HG02759 (cell line): ENCODE data around the gene CCDC69.
"Not testable (repeated sequence)": the region's sequence is repeated elsewhere in the genome, so short reads cannot be mapped to it uniquely, and the experiment has no call there.

Source experiments
- ATAC-seq: cut with Tn5 transposase; IDR thresholded peaks from one replicate; pipeline ENCODE4 v1.9.1; 2021; ENCODE audit warnings: mild to moderate bottlenecking, moderate library complexity; ENCODE audit not compliant: unreplicated experiment

The CCDC69 gene

DNA sequence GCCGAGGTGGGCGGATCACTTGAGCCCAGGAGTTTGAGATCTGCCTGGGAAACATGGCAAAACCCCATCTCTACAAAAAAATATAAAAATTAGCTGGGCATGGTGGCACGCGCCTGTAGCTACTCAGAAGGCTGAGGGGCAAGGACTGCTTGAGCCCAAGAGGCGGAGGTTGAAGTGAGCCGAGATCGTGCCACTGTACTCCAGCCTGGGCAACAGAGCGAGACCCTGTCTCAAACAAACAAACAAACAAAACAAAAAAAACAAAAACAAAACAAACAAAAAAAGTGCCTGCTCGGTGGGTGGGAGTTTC lies 26.6 kb downstream of the CCDC69 start:
- not testable (repeated sequence) for ATAC-seq

DNA sequence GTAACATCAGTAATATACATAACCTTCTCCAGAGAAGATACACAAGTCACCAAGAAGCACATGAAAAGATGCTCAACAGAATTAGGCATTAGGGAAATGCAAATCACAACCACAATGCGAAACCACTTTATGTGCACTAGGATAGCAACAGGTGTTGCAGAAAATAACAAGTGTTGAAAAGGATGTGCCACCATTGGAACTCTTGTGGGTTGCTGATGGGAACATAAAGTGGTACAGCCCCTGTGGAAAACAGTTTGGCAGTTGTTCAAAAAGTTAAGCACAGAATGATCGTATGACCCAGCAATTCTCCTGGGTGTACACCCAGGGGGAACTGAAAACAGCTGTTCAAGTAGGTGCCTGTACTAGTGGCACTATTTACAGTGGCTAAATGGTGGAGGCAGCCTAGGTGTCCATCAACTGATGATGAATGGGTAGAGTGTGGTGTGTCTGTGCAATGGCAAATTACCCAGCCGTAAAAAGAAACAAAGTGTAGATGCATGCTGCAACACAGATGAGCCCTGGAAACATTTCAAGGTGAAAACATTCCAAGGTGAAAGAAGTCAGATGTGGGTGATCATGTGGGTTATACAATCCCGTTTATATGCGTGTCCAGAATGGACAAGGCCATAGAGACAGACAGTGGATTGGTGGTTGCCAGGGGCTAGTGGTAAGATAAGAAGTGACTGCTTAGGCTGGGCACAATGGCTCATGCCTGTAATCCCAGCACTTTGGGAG lies 27.2 kb downstream of the CCDC69 start:
- ATAC-seq, result peak; percentile 97

GRCh38 chr5:151195622-151196021 lies 28.3 kb downstream of the CCDC69 start:
- no peak for ATAC-seq

- no peak for ATAC-seq
Observed at GRCh38 chr5:151192626-151193025, 31.3 kb downstream of the CCDC69 start.

- no peak for ATAC-seq
Observed at GRCh38 chr5:151191661-151192060, 32.2 kb downstream of the CCDC69 start.

DNA sequence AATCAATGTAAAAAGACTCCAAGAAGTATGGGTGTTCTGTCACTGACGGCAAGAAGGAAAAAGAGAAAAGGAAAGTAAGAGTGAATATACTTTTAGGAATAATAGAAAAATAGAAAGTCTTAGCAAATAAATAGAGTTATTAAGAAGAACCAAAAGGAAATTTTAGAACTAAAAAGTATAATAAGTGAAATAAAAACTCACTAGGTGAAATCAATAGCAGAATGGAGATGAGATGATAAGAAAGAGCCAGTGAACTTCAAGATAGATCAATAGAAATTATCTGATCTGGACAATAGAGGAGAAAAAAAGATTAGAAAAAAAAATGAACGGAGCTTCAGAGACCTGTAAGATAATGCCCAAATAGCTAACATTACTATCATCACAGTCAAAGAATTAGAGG lies 34.7 kb downstream of the CCDC69 start:
- ATAC-seq, result no peak

- ATAC-seq, result no peak
Observed at GRCh38 chr5:151186538-151186937, 37.4 kb downstream of the CCDC69 start.

- ATAC-seq, result no peak
Observed at GRCh38 chr5:151186052-151186451, 37.8 kb downstream of the CCDC69 start.

GRCh38 chr5:151184316-151185042 lies 39.4 kb downstream of the CCDC69 start:
- no peak for ATAC-seq

- no peak for ATAC-seq
Observed at GRCh38 chr5:151183456-151184245, 40.2 kb downstream of the CCDC69 start.

- ATAC-seq, result no peak
Observed at GRCh38 chr5:151182976-151183375, 40.9 kb downstream of the CCDC69 start.

- ATAC-seq, result no peak
Observed at GRCh38 chr5:151182524-151182900, 41.4 kb downstream of the CCDC69 start.

- ATAC-seq, result no peak
Observed at GRCh38 chr5:151181818-151182523, 41.9 kb downstream of the CCDC69 start.

DNA sequence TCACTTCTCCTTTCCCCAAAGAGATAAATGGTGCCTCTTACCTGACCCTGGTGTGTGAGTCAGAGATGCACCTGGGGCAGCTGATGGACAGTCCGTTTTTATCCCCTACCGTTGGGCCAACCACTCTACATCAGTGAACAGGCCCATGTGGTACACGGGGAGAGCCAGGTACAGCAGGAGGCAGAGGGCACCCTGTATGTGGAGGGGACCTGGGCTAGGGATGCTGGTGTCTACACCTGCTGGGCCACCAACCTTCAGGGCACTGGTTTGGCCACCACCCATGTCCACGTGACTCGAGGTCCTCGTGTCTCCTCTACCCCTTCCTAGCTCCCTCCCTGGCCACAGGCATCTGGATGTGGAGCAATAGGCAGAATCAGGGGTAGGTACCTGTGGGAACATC lies 43.6 kb downstream of the CCDC69 start:
- ATAC-seq, result no peak

DNA sequence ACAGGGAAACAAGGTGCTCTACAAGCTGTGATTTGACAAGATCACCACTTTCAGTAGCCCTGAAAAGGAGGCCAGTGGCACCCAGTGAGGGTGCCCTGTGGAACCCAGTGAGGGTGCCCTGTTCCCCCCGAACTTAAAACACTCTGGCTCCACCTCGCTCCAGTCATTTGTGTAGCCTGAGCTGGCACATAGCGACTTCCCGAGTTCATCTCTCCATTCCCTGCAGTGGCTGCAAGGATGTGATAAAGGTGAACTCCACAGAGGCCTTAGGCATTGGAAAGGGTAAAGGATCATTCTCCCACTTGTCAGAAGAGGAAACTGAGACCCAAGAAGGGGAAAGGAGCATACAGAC lies 44.4 kb downstream of the CCDC69 start:
- no peak for ATAC-seq

GRCh38 chr5:151178777-151179488 lies 45.0 kb downstream of the CCDC69 start:
- ATAC-seq, result no peak

GRCh38 chr5:151178372-151178771 lies 45.5 kb downstream of the CCDC69 start:
- no peak for ATAC-seq

- ATAC-seq, result not testable (repeated sequence)
Observed at GRCh38 chr5:151176268-151176667, 47.6 kb downstream of the CCDC69 start.

GRCh38 chr5:151174612-151175101 lies 49.2 kb downstream of the CCDC69 start:
- no peak for ATAC-seq
